CD4-positive, CD25-positive, alpha-beta regulatory T cell (primary cell): ENCODE data around the gene SERPINE2. TPM values are rescaled to one million over a fixed set of nuclear protein-coding genes. Genes with fewer than 3 reads are reported as not detected.

Experiments used
- ATAC-seq, 2 donors: fragments of 150-1000 bp; cut with Tn5 transposase; one replicate each; pipeline ENCODE4 v1.10.0; 2021; ENCODE audit warnings: low read depth in 2 of 2, moderate number of reproducible peaks in 2 of 2, moderate library complexity in 1 of 2
- DNase-seq, 3 donors: peaks; one replicate each; pipeline versions ENCODE4 v3.0.0 to v3.0.0-alpha.2; 2012 to 2022; ENCODE audit warnings: mixed read lengths in 1 of 3
- H3K27ac ChIP-seq: one replicate; pipeline ENCODE4 v1.7.0; 2013; ENCODE audit warnings: mild to moderate bottlenecking, low read length; ENCODE audit not compliant: insufficient read depth, poor library complexity, severe bottlenecking
- H3K27me3 ChIP-seq: one replicate; pipeline ENCODE4 v1.7.0; 2013; ENCODE audit warnings: low read length; ENCODE audit not compliant: control insufficient read depth, insufficient read depth
- H3K36me3 ChIP-seq: one replicate; pipeline ENCODE4 v1.7.0; 2013; ENCODE audit warnings: mild to moderate bottlenecking, low read length, moderate library complexity; ENCODE audit not compliant: control insufficient read depth, insufficient read depth
- H3K4me1 ChIP-seq: 2 replicates; pipeline ENCODE4 v1.7.0; 2013; ENCODE audit warnings: mild to moderate bottlenecking, low read length; ENCODE audit not compliant: insufficient read depth, control insufficient read depth, poor library complexity, severe bottlenecking
- H3K4me3 ChIP-seq: one replicate; pipeline ENCODE4 v1.7.0; 2013; ENCODE audit warnings: low read depth, mild to moderate bottlenecking, low read length, moderate library complexity
- H3K9me3 ChIP-seq, 2 experiments: 1 replicate in 1 of 2; 2 replicates in 1 of 2; pipeline ENCODE4 v1.7.0; 2013; ENCODE audit warnings: low read length in 2 of 2, mild to moderate bottlenecking in 1 of 2, moderate library complexity in 1 of 2; ENCODE audit not compliant: control insufficient read depth in 2 of 2
- H3K27ac Mint-ChIP-seq, 3 donors: one replicate each; pipeline ENCODE4 v1.8.0; 2020 to 2022; ENCODE audit warnings: mild to moderate bottlenecking in 3 of 3, mixed read lengths in 3 of 3, moderate library complexity in 2 of 3
- H3K27me3 Mint-ChIP-seq: one replicate; pipeline ENCODE4 v1.8.0; 2022; ENCODE audit warnings: mild to moderate bottlenecking, mixed read lengths
- H3K36me3 Mint-ChIP-seq: one replicate; pipeline ENCODE4 v1.8.0; 2020; ENCODE audit warnings: mixed read lengths
- H3K4me1 Mint-ChIP-seq, 4 donors: one replicate each; pipeline ENCODE4 v1.8.0; 2020 to 2022; ENCODE audit warnings: mixed read lengths in 4 of 4, mild to moderate bottlenecking in 1 of 4
- H3K4me3 Mint-ChIP-seq, 4 donors: one replicate each; pipeline ENCODE4 v1.8.0; 2020 to 2022; ENCODE audit warnings: mild to moderate bottlenecking in 4 of 4, mixed read lengths in 4 of 4, moderate library complexity in 3 of 4
- H3K9me3 Mint-ChIP-seq, 7 donors: one replicate each; pipeline ENCODE4 v1.8.0; 2020 to 2022; ENCODE audit warnings: mixed read lengths in 7 of 7, mild to moderate bottlenecking in 3 of 7, moderate library complexity in 2 of 7
- polyA plus RNA-seq, 4 donors: library from polyadenylated mRNA; unstranded; fragments of 300-500 nt; fragmentation: Illumina TruSeq; gene quantifications; one replicate each; pipeline ENCODE4 v1.2.3, GENCODE V29; 2021
- total RNA-seq: library from RNA; stranded (reverse); gene quantifications from one replicate; pipeline ENCODE4 v1.2.3, GENCODE V29; 2022

The SERPINE2 gene
- total and polyA plus RNA-seq, 5 donors from 2014 or later: 0.85 to 1.8 (median 1.5) TPM

- H3K36me3 Mint-ChIP-seq: no peaks in the 10 kb centered on the region
- no peak overlapping the region for H3K4me3 Mint-ChIP-seq
- H3K27me3 Mint-ChIP-seq: no peaks in the 10 kb centered on the region
- H3K4me1 Mint-ChIP-seq: peaks cover 14 to 49% (median 36%) of the 10 kb centered on the region in 4 donors
- Histone ChIP-seq H3K4me1 (peaks cover 18% of the 10 kb centered on the region), H3K27me3 (no peaks in the 10 kb centered on the region), H3K4me3 (no peak overlapping the region), H3K9me3 (no peaks in the 10 kb centered on the region), H3K36me3 (no peaks in the 10 kb centered on the region), H3K27ac (no peak overlapping the region)
- no peak for ATAC-seq
- H3K27ac Mint-ChIP-seq: peak overlapping the region; percentile 8 to 76 (median 68)
- H3K9me3 Mint-ChIP-seq: peaks cover 0 to 2% (median 0%) of the 10 kb centered on the region in 7 donors
- DNase-seq: no peak
Measured at GRCh38 chr2:224024270-224024669, 14.8 kb downstream of the SERPINE2 start.

- Mint-ChIP-seq H3K27ac (peak overlapping the region in 1 of 3 donors; percentile 13), H3K4me3 (no peak overlapping the region), H3K36me3 (no peaks in the 10 kb centered on the region), H3K27me3 (no peaks in the 10 kb centered on the region), H3K4me1 (peaks cover 14 to 47% (median 36%) of the 10 kb centered on the region in 4 donors), H3K9me3 (peaks cover 0 to 2% (median 0%) of the 10 kb centered on the region in 7 donors)
- no peaks in the 10 kb centered on the region for H3K36me3 ChIP-seq
- H3K27me3 ChIP-seq: no peaks in the 10 kb centered on the region
- no peak overlapping the region for H3K27ac ChIP-seq
- DNase-seq (no peak), ATAC-seq (no peak)
- peaks cover 18% of the 10 kb centered on the region for H3K4me1 ChIP-seq
- H3K4me3 ChIP-seq: no peak overlapping the region
- no peaks in the 10 kb centered on the region for H3K9me3 ChIP-seq
Measured at GRCh38 chr2:224023188-224023587, 15.9 kb downstream of the SERPINE2 start.

DNA sequence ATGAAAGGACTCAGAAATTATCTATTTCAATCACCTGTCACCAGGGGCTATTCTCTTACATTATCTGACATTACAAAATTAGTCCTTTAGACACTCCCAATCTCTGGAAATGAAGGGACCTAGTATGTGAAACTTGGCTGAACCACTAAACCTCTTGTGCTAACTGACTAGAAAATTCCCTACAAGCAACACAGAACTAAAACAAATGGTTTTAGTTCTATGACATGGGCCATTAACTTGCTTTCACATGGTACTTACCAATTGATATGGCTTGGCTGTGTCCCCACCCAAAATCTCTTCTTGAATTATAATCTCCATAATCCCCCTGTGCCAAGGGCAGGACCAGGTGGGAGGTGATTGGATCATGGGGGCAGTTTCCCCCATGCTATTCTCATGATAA, 16.6 kb downstream of the SERPINE2 start:
- no peak overlapping the region for H3K4me3 ChIP-seq
- H3K27ac Mint-ChIP-seq: no peak overlapping the region
- no peaks in the 10 kb centered on the region for H3K36me3 ChIP-seq

DNA sequence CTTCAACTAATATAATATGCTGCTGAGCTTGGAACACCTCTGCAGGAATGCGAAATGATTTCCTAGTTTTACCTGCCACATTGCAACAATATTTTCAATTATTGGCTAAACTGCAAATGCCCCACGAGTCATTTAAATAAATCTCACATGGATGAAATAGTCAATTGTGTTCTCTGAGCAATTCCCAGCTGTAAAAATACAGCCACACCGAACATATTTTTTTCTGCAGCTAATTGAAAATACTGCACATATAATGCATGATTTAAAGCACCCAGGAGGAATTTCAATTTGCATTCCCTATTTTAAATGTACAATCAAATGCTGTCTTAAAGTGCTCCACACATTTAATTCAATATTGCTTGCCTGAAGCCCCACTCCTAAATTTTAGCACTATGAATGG, 18.6 kb downstream of the SERPINE2 start:
- H3K27ac Mint-ChIP-seq: no peak overlapping the region
- H3K9me3 ChIP-seq: no peaks in the 10 kb centered on the region
- H3K36me3 Mint-ChIP-seq: no peaks in the 10 kb centered on the region
- no peak for DNase-seq
- peaks cover 5% of the 10 kb centered on the region for H3K27me3 Mint-ChIP-seq
- no peaks in the 10 kb centered on the region for H3K27me3 ChIP-seq
- ATAC-seq: no peak
- H3K4me3 Mint-ChIP-seq: no peak overlapping the region
- H3K36me3 ChIP-seq: no peaks in the 10 kb centered on the region
- no peak overlapping the region for H3K4me3 ChIP-seq
- H3K9me3 Mint-ChIP-seq: peaks cover 0 to 1% (median 0%) of the 10 kb centered on the region in 7 donors
- H3K4me1 Mint-ChIP-seq: peaks cover 2 to 32% (median 24%) of the 10 kb centered on the region in 4 donors
- H3K4me1 ChIP-seq: peaks cover 6% of the 10 kb centered on the region
- no peak overlapping the region for H3K27ac ChIP-seq

More for the DNA sequence above, 16.6 kb downstream of the SERPINE2 start:
- no peak overlapping the region for H3K27ac ChIP-seq
- peaks cover 0 to 2% (median 0%) of the 10 kb centered on the region in 7 donors for H3K9me3 Mint-ChIP-seq
- no peaks in the 10 kb centered on the region for H3K9me3 ChIP-seq
- peaks cover 14 to 41% (median 32%) of the 10 kb centered on the region in 4 donors for H3K4me1 Mint-ChIP-seq
- peaks cover 18% of the 10 kb centered on the region for H3K4me1 ChIP-seq
- H3K36me3 Mint-ChIP-seq: no peaks in the 10 kb centered on the region
- no peak overlapping the region for H3K4me3 Mint-ChIP-seq
- H3K27me3 ChIP-seq: no peaks in the 10 kb centered on the region
- H3K27me3 Mint-ChIP-seq: no peaks in the 10 kb centered on the region
- DNase-seq (no peak), ATAC-seq (no peak)

- no peak overlapping the region for H3K4me3 Mint-ChIP-seq
- H3K36me3 Mint-ChIP-seq: no peaks in the 10 kb centered on the region
- no peaks in the 10 kb centered on the region for H3K9me3 Mint-ChIP-seq
- H3K9me3 ChIP-seq: no peaks in the 10 kb centered on the region
- no peak overlapping the region for H3K27ac ChIP-seq
- H3K4me1 Mint-ChIP-seq: peaks cover 0 to 13% (median 11%) of the 10 kb centered on the region in 4 donors
- H3K27me3 Mint-ChIP-seq: peaks cover 5% of the 10 kb centered on the region
- no peaks in the 10 kb centered on the region for H3K27me3 ChIP-seq
- H3K27ac Mint-ChIP-seq: no peak overlapping the region
- no peak for ATAC-seq
- no peaks in the 10 kb centered on the region for H3K36me3 ChIP-seq
- peaks cover 7% of the 10 kb centered on the region for H3K4me1 ChIP-seq
- DNase-seq: no peak
- H3K4me3 ChIP-seq: no peak overlapping the region
Measured at GRCh38 chr2:224017957-224018356, 21.1 kb downstream of the SERPINE2 start.

GRCh38 chr2:224016963-224017362, 22.1 kb downstream of the SERPINE2 start:
- DNase-seq: peak in 1 of 3 donors; percentile 42

GRCh38 chr2:224014336-224014735, 24.8 kb downstream of the SERPINE2 start:
- H3K4me3 Mint-ChIP-seq: no peak overlapping the region

More at GRCh38 chr2:224016963-224017362, 22.1 kb downstream of the SERPINE2 start:
- peaks cover 5% of the 10 kb centered on the region for H3K27me3 Mint-ChIP-seq
- H3K4me1 ChIP-seq: peaks cover 7% of the 10 kb centered on the region
- H3K36me3 ChIP-seq: no peaks in the 10 kb centered on the region
- no peaks in the 10 kb centered on the region for H3K27me3 ChIP-seq
- H3K4me3 Mint-ChIP-seq: no peak overlapping the region
- ATAC-seq: peak in 1 of 2 donors; percentile 53
- H3K36me3 Mint-ChIP-seq: no peaks in the 10 kb centered on the region
- H3K4me1 Mint-ChIP-seq: peaks cover 0 to 13% (median 10%) of the 10 kb centered on the region in 4 donors
- no peak overlapping the region for H3K27ac Mint-ChIP-seq
- no peaks in the 10 kb centered on the region for H3K9me3 ChIP-seq
- H3K9me3 Mint-ChIP-seq: no peaks in the 10 kb centered on the region
- no peak overlapping the region for H3K27ac ChIP-seq
- no peak overlapping the region for H3K4me3 ChIP-seq

DNA sequence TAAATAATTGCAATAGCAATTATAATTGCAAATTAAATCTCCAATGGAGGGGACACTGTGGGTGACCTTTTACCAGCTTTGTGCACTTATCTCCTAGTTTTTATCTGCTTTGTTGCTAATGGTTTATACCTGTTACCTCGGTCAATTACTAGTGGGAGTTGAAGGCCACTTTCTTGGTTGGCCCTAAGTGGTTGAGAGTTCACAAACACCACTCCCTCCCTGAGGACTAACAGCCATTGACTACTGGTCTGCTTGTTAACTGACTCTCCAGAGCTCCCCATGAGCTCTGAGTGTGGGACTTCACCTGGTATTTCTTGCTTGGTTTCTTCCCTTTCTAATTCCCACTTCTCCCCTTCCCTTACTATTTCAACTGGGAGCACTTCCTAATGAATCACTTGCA, 27.2 kb downstream of the SERPINE2 start:
- H3K36me3 ChIP-seq: no peaks in the 10 kb centered on the region
- Mint-ChIP-seq H3K4me3 (no peak overlapping the region), H3K27me3 (peaks cover 14% of the 10 kb centered on the region), H3K4me1 (peaks cover 0 to 10% (median 5%) of the 10 kb centered on the region in 4 donors), H3K9me3 (no peaks in the 10 kb centered on the region), H3K27ac (no peak overlapping the region), H3K36me3 (no peaks in the 10 kb centered on the region)
- DNase-seq (no peak), ATAC-seq (no peak)
- H3K9me3 ChIP-seq: no peaks in the 10 kb centered on the region
- H3K27me3 ChIP-seq: peaks cover 3% of the 10 kb centered on the region
- H3K27ac ChIP-seq: no peak overlapping the region
- peaks cover 7% of the 10 kb centered on the region for H3K4me1 ChIP-seq
- no peak overlapping the region for H3K4me3 ChIP-seq

More at GRCh38 chr2:224014336-224014735, 24.8 kb downstream of the SERPINE2 start:
- ATAC-seq: no peak
- DNase-seq: no peak
- Histone ChIP-seq H3K4me3 (no peak overlapping the region), H3K4me1 (peaks cover 7% of the 10 kb centered on the region), H3K9me3 (no peaks in the 10 kb centered on the region), H3K27ac (no peak overlapping the region), H3K27me3 (peaks cover 3% of the 10 kb centered on the region), H3K36me3 (no peaks in the 10 kb centered on the region)
- peaks cover 0 to 14% (median 9%) of the 10 kb centered on the region in 4 donors for H3K4me1 Mint-ChIP-seq
- H3K9me3 Mint-ChIP-seq: no peaks in the 10 kb centered on the region
- peaks cover 5% of the 10 kb centered on the region for H3K27me3 Mint-ChIP-seq
- no peak overlapping the region for H3K27ac Mint-ChIP-seq
- no peaks in the 10 kb centered on the region for H3K36me3 Mint-ChIP-seq
